ENCODE measurements around the gene TMBIM1. TPM values are rescaled to one million over a fixed set of nuclear protein-coding genes. Genes with fewer than 3 reads are reported as not detected.

Gene TMBIM1
- total and polyA plus RNA-seq, 3 donors from 2014 or later, result 59.9 to 81.0 (median 77.6) TPM

DNA sequence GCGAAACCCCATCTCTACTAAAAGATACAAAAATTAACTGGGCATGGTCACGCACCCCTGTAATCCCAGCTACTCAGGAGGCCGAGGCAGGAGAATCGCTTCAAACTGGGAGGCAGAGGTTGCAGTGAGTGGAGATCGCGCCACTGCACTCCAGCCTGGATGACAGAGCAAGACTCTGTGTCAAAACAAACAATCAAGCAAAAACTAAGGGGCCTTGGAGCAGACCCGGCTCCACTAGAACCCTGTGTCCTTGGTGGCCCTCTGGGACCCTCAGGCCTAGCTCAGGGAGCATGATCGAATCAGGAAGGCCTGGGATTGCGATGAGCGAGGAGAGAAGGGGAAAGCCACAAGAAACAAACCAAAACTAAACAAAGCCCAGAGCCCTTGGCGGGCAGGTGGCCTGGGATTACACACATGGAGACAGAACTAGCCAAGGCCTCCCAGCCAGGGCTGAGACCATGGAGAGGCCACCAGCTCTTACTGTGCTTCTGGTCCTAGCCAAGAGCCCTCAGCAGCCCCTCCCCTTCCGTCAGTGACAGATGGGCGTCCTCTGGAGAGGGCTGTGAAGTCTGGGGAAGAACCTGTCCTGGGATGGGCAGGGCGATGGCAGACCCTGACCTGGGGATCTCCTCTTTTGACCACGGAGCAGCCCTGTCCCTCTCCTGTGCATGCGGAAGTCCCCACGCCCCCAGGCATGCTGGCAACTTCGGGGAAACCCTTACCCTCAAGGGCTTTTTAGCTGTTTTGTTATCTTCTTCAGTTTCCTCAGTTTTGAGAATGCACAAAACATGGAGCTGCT is 36.9 kb upstream of the TMBIM1 start:
- WGBS, 2 donors, result 65 to 79% methylated on average over 17 to 18 of the region's 18 CpGs
- H3K9me3 ChIP-seq, result no peaks in the 10 kb centered on the region
- H3K4me3 ChIP-seq, result no peak overlapping the region
- H3K27me3 ChIP-seq, result no peaks in the 10 kb centered on the region
- peak overlapping the region; percentile 71 to 75 for H3K27ac ChIP-seq
- intact Hi-C loops (cut with DNase I; ENCODE audit: low total_unique reads), result no loop called here
- peak; percentile 41 for DNase-seq
- no peaks in the 10 kb centered on the region for H3K36me3 ChIP-seq (ENCODE audit: low read depth, missing control alignments)
- no peak for TF ChIP-seq POLR2A (IDR thresholded peaks at IDR 0.05)
- TF ChIP-seq, protein P1, sequence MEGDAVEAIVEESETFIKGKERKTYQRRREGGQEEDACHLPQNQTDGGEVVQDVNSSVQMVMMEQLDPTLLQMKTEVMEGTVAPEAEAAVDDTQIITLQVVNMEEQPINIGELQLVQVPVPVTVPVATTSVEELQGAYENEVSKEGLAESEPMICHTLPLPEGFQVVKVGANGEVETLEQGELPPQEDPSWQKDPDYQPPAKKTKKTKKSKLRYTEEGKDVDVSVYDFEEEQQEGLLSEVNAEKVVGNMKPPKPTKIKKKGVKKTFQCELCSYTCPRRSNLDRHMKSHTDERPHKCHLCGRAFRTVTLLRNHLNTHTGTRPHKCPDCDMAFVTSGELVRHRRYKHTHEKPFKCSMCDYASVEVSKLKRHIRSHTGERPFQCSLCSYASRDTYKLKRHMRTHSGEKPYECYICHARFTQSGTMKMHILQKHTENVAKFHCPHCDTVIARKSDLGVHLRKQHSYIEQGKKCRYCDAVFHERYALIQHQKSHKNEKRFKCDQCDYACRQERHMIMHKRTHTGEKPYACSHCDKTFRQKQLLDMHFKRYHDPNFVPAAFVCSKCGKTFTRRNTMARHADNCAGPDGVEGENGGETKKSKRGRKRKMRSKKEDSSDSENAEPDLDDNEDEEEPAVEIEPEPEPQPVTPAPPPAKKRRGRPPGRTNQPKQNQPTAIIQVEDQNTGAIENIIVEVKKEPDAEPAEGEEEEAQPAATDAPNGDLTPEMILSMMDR (IDR thresholded peaks at IDR 0.05), result no peak
- peaks cover 55% of the 10 kb centered on the region for H3K4me1 ChIP-seq

DNA sequence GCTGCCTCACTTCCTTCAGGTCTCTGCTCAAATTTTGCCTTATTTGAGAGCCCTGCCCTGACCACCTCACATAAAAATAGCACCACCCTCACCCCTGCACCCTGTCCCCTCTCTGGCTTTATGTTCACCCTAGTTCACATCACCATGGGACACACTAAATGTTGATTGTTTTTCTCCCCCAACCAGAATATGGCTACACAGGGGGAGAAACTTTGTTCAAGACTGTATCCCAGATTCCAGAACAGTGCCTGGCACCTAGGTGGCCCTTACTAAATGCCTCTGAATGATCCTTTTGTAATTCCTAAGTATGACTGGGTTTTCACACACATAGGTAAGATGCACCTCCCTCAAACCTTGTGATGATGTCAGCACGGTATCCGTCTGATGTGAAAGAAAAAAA is 36.0 kb upstream of the TMBIM1 start:
- 92 to 95% methylated on average over 2 of the region's 2 CpGs for WGBS, 2 donors
- no peak for DNase-seq
- TF ChIP-seq, protein P1 (IDR thresholded peaks at IDR 0.05), result no peak
- no peak for TF ChIP-seq POLR2A (IDR thresholded peaks at IDR 0.05)

DNA sequence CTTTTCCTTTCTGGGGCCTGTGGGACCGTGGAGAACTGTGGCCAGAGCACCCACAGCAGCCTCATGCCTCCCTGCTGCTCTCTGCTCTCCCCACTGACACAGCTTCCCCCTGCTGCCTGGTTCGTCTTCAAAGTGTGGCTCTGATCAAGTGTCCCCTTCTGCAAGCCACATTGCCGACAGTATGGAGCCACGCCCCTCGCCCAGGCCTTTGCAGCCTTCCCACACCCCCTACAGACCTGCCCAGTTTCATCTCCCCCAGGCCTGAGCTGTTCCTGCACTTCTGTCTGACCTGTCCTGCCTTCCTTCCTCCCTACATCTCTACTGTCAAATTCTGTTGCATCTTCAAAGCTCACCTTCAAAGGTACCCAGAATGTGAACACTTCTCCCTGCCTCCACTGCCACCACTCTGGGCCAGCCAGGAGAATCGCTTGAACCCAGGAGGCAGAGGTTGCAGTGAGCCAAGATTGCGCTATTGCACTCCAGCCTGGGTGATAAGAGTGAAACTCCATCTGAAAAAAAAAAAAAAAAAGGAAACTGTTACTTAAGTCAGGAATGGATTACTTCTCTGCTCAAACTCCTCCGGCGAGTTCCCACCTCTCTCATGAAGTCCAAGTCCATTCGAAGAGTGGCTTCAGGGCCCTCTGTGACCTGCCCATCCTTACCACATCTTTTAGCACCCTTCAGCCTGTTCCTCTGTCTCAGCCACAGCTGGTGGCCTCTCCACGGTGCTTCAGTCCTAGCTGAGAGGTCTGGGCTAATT is 35.3 kb upstream of the TMBIM1 start:
- Histone ChIP-seq H3K4me1 (peaks cover 59% of the 10 kb centered on the region), H3K9me3 (no peaks in the 10 kb centered on the region), H3K36me3 (ENCODE audit: low read depth, missing control alignments) (no peaks in the 10 kb centered on the region), H3K27ac (no peak overlapping the region), H3K4me3 (no peak overlapping the region), H3K27me3 (no peaks in the 10 kb centered on the region)
- no peak for DNase-seq
- no peak for TF ChIP-seq POLR2A (IDR thresholded peaks at IDR 0.05)
- TF ChIP-seq, protein P1 (IDR thresholded peaks at IDR 0.05), result no peak
- intact Hi-C loops (cut with DNase I; ENCODE audit: low total_unique reads), result no loop called here
- WGBS, 2 donors, result 58 to 66% methylated on average over 11 of the region's 11 CpGs

More for the DNA sequence above, 36.0 kb upstream of the TMBIM1 start:
- Histone ChIP-seq H3K27ac (peak overlapping the region in 1 of 2 donors; percentile 45), H3K9me3 (no peaks in the 10 kb centered on the region), H3K4me1 (peaks cover 61% of the 10 kb centered on the region), H3K4me3 (no peak overlapping the region), H3K27me3 (no peaks in the 10 kb centered on the region), H3K36me3 (ENCODE audit: low read depth, missing control alignments) (no peaks in the 10 kb centered on the region)
- intact Hi-C loops (cut with DNase I; ENCODE audit: low total_unique reads), result no loop called here

DNA sequence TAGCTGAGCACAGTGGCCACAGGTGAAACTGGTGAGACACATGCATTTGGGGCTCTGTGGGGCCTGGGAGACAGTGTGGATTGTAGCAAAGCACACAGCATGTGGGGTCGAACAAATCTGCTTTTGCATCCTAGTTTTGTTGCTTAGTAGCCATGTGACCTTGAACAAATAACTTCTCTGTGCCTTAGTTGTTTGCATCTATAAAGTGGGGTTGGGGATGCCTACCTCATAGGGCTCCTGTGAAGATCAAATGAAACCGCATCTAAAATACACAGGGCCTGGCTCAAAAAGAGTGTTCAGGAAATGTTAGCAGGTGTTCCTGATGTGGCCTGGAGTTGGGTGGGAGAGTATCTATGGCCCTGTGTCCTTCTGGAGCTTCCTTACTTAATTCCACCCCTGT is 34.0 kb upstream of the TMBIM1 start:
- Histone ChIP-seq H3K27ac (no peak overlapping the region), H3K27me3 (no peaks in the 10 kb centered on the region), H3K36me3 (ENCODE audit: low read depth, missing control alignments) (no peaks in the 10 kb centered on the region), H3K4me3 (no peak overlapping the region), H3K9me3 (no peaks in the 10 kb centered on the region), H3K4me1 (peaks cover 67% of the 10 kb centered on the region)
- TF ChIP-seq, protein P1 (IDR thresholded peaks at IDR 0.05), result no peak
- no peak for TF ChIP-seq POLR2A (IDR thresholded peaks at IDR 0.05)
- DNase-seq, result no peak
- intact Hi-C loops (cut with DNase I; ENCODE audit: low total_unique reads), result no loop called here
- 64 to 81% methylated on average over 2 of the region's 2 CpGs for WGBS, 2 donors
